GM23338 (cell line): ENCODE results near the gene FBXL4. TPM values are rescaled to one million over a fixed set of nuclear protein-coding genes. Genes with fewer than 3 reads are reported as not detected.
A peak's percentile ranks its signal among the peaks of the same experiment; 100 is the strongest.

ENCODE experiments used
- ATAC-seq: fragments of 200-7000 bp; cut with Tn5 transposase; 3 replicates; pipeline ENCODE4 v1.9.1; 2020
- DNase-seq: peaks from one replicate; pipeline ENCODE4 v3.0.0-alpha.2; 2015; ENCODE audit warnings: low spot score
- H2AFZ ChIP-seq: fragments of 200-600 bp; sonication (generic); 2 replicates; pipeline ENCODE4 v1.8.0; 2016; ENCODE audit warnings: antibody characterized with exemption, mild to moderate bottlenecking, moderate library complexity
- H3F3A ChIP-seq: fragments of 200-600 bp; sonication (generic); replicated peaks from 2 replicates; pipeline ENCODE4 v1.8.0; 2017; ENCODE audit warnings: antibody characterized with exemption, mixed run types, low read depth
- H3K27ac ChIP-seq: fragments of 200-600 bp; sonication (generic); 2 replicates; pipeline ENCODE4 v1.6.1; 2016; ENCODE audit warnings: low read depth
- H3K27me3 ChIP-seq: fragments of 200-600 bp; sonication (generic); 2 replicates; pipeline ENCODE4 v1.8.0; 2016; ENCODE audit warnings: mild to moderate bottlenecking, mixed run types, moderate library complexity; ENCODE audit not compliant: insufficient read depth
- H3K36me3 ChIP-seq: fragments of 200-600 bp; sonication (generic); 2 replicates; pipeline ENCODE4 v1.8.0; 2016; ENCODE audit warnings: mild to moderate bottlenecking; ENCODE audit not compliant: insufficient read depth
- H3K4me1 ChIP-seq: fragments of 200-600 bp; sonication (generic); 2 replicates; pipeline ENCODE4 v1.8.0; 2016; ENCODE audit warnings: mild to moderate bottlenecking, moderate library complexity; ENCODE audit not compliant: insufficient read depth
- H3K4me2 ChIP-seq: fragments of 200-600 bp; sonication (generic); 2 replicates; pipeline ENCODE4 v1.7.1; 2017; ENCODE audit warnings: mixed run types
- H3K4me3 ChIP-seq: fragments of 200-600 bp; sonication (generic); 2 replicates; pipeline ENCODE4 v1.6.1; 2016; ENCODE audit warnings: mixed run types
- H3K79me2 ChIP-seq: fragments of 200-600 bp; sonication (generic); replicated peaks from 2 replicates; pipeline ENCODE4 v1.8.0; 2017; ENCODE audit warnings: mild to moderate bottlenecking; ENCODE audit not compliant: insufficient read depth
- H3K9me2 ChIP-seq: fragments of 200-600 bp; sonication (generic); 2 replicates; pipeline ENCODE4 v1.8.0; 2017; ENCODE audit not compliant: insufficient read depth
- H4K20me1 ChIP-seq: fragments of 200-600 bp; sonication (generic); replicated peaks from 2 replicates; pipeline ENCODE4 v1.8.0; 2017; ENCODE audit warnings: mild to moderate bottlenecking; ENCODE audit not compliant: insufficient read depth
- H3K27ac Mint-ChIP-seq: 2 replicates; pipeline ENCODE4 v1.8.0; 2020; ENCODE audit warnings: inconsistent platforms, mild to moderate bottlenecking, moderate library complexity, mixed read lengths
- H3K27me3 Mint-ChIP-seq: 3 replicates; pipeline ENCODE4 v1.8.0; 2022; ENCODE audit warnings: low read depth, mild to moderate bottlenecking, moderate library complexity, mixed read lengths, inconsistent platforms; ENCODE audit not compliant: insufficient read depth, poor library complexity
- H3K36me3 Mint-ChIP-seq: 3 replicates; pipeline ENCODE4 v1.8.0; 2021; ENCODE audit warnings: low read depth, mild to moderate bottlenecking, inconsistent platforms, moderate library complexity, mixed read lengths
- H3K4me1 Mint-ChIP-seq: 3 replicates; pipeline ENCODE4 v1.8.0; 2020; ENCODE audit warnings: mild to moderate bottlenecking, inconsistent platforms, mixed read lengths
- H3K4me3 Mint-ChIP-seq: 3 replicates; pipeline ENCODE4 v1.8.0; 2021; ENCODE audit warnings: moderate library complexity, mild to moderate bottlenecking, inconsistent platforms, mixed read lengths
- H3K9me3 Mint-ChIP-seq: 3 replicates; pipeline ENCODE4 v1.8.0; 2020; ENCODE audit warnings: moderate library complexity, mild to moderate bottlenecking, inconsistent platforms, mixed read lengths
- CREB1 ChIP-seq: fragments of 250-450 bp; sonication (Bioruptor Pico); IDR thresholded peaks from 2 replicates; pipeline ENCODE4 v1.5.0; 2020; ENCODE audit warnings: low read depth, mild to moderate bottlenecking, moderate library complexity
- ETS1 ChIP-seq: IDR thresholded peaks from 2 replicates; pipeline ENCODE4 v1.6.1; 2016; ENCODE audit warnings: antibody characterized with exemption
- EZH2 ChIP-seq: fragments of 200-600 bp; sonication (generic); IDR thresholded peaks from one replicate; pipeline ENCODE4 v1.8.0; 2017; ENCODE audit warnings: antibody characterized with exemption, mild to moderate bottlenecking, low read depth; ENCODE audit not compliant: unreplicated experiment
- EZH2phosphoT487 ChIP-seq: fragments of 200-600 bp; sonication (generic); IDR thresholded peaks from one replicate; pipeline ENCODE4 v1.8.1; 2018; ENCODE audit warnings: antibody characterized with exemption; ENCODE audit not compliant: unreplicated experiment
- JUNB ChIP-seq: IDR thresholded peaks from one replicate; pipeline ENCODE4 v1.6.1; 2016; ENCODE audit warnings: antibody characterized with exemption; ENCODE audit not compliant: unreplicated experiment
- NANOG ChIP-seq: IDR thresholded peaks from 2 replicates; pipeline ENCODE4 v1.6.1; 2016; ENCODE audit warnings: antibody characterized with exemption, borderline replicate concordance
- POLR2AphosphoS5 ChIP-seq: IDR thresholded peaks from 2 replicates; pipeline ENCODE4 v1.6.1; 2016; ENCODE audit warnings: antibody characterized with exemption, low read depth
- STAT1 ChIP-seq: IDR thresholded peaks from one replicate; pipeline ENCODE4 v1.6.1; 2016; ENCODE audit warnings: antibody characterized with exemption; ENCODE audit not compliant: unreplicated experiment
- ZNF114 ChIP-seq: fragments of 250-450 bp; sonication (Bioruptor Pico); IDR thresholded peaks from 2 replicates; pipeline ENCODE4 v1.5.0; 2020; ENCODE audit warnings: mild to moderate bottlenecking, moderate library complexity
- ZNF331 ChIP-seq: fragments of 250-450 bp; sonication (Bioruptor Pico); IDR thresholded peaks from 2 replicates; pipeline ENCODE4 v1.5.0; 2020; ENCODE audit warnings: low read depth, mild to moderate bottlenecking, moderate library complexity
- polyA plus RNA-seq: library from polyadenylated mRNA; unstranded; fragments of >200 nt; fragmentation: Nextera tagmentation; extraction: Ambion mirVana; gene quantifications from 2 replicates; pipeline ENCODE4 v1.2.1, GENCODE V29; 2016
- total RNA-seq: library from RNA; depleted of rRNA; stranded (reverse); fragments of >200 nt; shearing (Covaris generic); gene quantifications from 2 replicates; pipeline ENCODE4 v1.2.3, GENCODE V29; 2014
- TF ChIP-seq, protein P1 (sequence below): IDR thresholded peaks from one replicate; pipeline ENCODE4 v1.6.1; 2018; ENCODE audit warnings: antibody characterized with exemption; ENCODE audit not compliant: unreplicated experiment
- TF ChIP-seq, protein P2 (sequence below), 2 experiments: fragments of 200-600 bp in 1 of 2; sonication (generic) in 1 of 2; conservative IDR thresholded peaks; 2 replicates each; pipeline versions ENCODE4 v1.5.1 to v1.6.1; 2016 to 2017; ENCODE audit warnings: antibody characterized with exemption in 2 of 2, low read depth in 2 of 2, mild to moderate bottlenecking in 2 of 2, moderate library complexity in 1 of 2

FBXL4 gene
- total and polyA plus RNA-seq, 2 experiments from 2014 or later = 8.5 to 23.4 TPM

DNA sequence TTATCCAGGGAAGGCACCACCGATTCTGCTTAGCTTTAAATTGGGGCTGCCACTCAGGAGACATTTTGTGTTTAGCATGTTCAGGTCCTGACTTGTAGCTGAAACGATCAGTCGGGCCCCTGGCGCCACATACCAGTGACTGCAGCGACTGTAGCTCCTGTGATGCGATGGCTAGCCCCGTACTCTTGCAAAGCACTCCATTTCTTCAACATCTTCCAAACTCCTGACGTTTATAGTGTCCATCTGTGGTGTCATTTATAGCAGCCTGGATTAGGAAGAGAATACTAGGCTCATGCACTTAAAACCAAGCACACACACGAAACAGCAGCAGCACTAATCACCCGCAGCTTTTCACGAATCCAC is 100.3 kb downstream of the FBXL4 start:
- Mint-ChIP-seq H3K4me3 (peak overlapping the region; percentile 70), H3K27ac (no peak overlapping the region), H3K27me3 (peaks cover 64% of the 10 kb centered on the region), H3K9me3 (no peaks in the 10 kb centered on the region), H3K4me1 (peaks cover 26% of the 10 kb centered on the region), H3K36me3 (no peaks in the 10 kb centered on the region)
- TF ChIP-seq, protein P1, sequence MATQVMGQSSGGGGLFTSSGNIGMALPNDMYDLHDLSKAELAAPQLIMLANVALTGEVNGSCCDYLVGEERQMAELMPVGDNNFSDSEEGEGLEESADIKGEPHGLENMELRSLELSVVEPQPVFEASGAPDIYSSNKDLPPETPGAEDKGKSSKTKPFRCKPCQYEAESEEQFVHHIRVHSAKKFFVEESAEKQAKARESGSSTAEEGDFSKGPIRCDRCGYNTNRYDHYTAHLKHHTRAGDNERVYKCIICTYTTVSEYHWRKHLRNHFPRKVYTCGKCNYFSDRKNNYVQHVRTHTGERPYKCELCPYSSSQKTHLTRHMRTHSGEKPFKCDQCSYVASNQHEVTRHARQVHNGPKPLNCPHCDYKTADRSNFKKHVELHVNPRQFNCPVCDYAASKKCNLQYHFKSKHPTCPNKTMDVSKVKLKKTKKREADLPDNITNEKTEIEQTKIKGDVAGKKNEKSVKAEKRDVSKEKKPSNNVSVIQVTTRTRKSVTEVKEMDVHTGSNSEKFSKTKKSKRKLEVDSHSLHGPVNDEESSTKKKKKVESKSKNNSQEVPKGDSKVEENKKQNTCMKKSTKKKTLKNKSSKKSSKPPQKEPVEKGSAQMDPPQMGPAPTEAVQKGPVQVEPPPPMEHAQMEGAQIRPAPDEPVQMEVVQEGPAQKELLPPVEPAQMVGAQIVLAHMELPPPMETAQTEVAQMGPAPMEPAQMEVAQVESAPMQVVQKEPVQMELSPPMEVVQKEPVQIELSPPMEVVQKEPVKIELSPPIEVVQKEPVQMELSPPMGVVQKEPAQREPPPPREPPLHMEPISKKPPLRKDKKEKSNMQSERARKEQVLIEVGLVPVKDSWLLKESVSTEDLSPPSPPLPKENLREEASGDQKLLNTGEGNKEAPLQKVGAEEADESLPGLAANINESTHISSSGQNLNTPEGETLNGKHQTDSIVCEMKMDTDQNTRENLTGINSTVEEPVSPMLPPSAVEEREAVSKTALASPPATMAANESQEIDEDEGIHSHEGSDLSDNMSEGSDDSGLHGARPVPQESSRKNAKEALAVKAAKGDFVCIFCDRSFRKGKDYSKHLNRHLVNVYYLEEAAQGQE = no peak
- TF ChIP-seq EZH2 (peak; percentile 67), ZNF331 (no peak)
- DNase-seq (peak; percentile 67), ATAC-seq (no peak)
- Histone ChIP-seq H3K4me1 (peaks cover 32% of the 10 kb centered on the region), H3K79me2 (no peaks in the 10 kb centered on the region), H2AFZ (peak overlapping the region; percentile 97), H3K4me3 (peak overlapping the region; percentile 85), H3K4me2 (peak overlapping the region; percentile 98), H4K20me1 (no peaks in the 10 kb centered on the region), H3K27me3 (peaks cover 75% of the 10 kb centered on the region), H3K27ac (no peak overlapping the region), H3K9me2 (no peaks in the 10 kb centered on the region), H3F3A (0 out of 2 replicates have a peak, but pooled peaks cover 4% of the 10 kb centered on the region), H3K36me3 (no peaks in the 10 kb centered on the region)

- Histone ChIP-seq H3K79me2 (no peaks in the 10 kb centered on the region), H3K27me3 (peaks cover 89% of the 10 kb centered on the region), H2AFZ (no peak overlapping the region), H3F3A (0 out of 2 replicates have a peak, but pooled peaks cover 4% of the 10 kb centered on the region), H3K4me1 (peaks cover 45% of the 10 kb centered on the region), H3K9me2 (no peaks in the 10 kb centered on the region), H3K36me3 (no peaks in the 10 kb centered on the region), H3K4me2 (no peak overlapping the region), H3K4me3 (no peak overlapping the region), H4K20me1 (no peaks in the 10 kb centered on the region), H3K27ac (no peak overlapping the region)
- TF ChIP-seq ZNF114 (CRISPR knock-in tag) (no peak), POLR2AphosphoS5 (no peak), EZH2 (no peak), EZH2phosphoT487 (no peak), STAT1 (no peak), JUNB (no peak), ZNF331 (no peak), CREB1 (no peak), NANOG (no peak), ETS1 (no peak)
- TF ChIP-seq, protein P1 = no peak
- TF ChIP-seq, protein P2, sequence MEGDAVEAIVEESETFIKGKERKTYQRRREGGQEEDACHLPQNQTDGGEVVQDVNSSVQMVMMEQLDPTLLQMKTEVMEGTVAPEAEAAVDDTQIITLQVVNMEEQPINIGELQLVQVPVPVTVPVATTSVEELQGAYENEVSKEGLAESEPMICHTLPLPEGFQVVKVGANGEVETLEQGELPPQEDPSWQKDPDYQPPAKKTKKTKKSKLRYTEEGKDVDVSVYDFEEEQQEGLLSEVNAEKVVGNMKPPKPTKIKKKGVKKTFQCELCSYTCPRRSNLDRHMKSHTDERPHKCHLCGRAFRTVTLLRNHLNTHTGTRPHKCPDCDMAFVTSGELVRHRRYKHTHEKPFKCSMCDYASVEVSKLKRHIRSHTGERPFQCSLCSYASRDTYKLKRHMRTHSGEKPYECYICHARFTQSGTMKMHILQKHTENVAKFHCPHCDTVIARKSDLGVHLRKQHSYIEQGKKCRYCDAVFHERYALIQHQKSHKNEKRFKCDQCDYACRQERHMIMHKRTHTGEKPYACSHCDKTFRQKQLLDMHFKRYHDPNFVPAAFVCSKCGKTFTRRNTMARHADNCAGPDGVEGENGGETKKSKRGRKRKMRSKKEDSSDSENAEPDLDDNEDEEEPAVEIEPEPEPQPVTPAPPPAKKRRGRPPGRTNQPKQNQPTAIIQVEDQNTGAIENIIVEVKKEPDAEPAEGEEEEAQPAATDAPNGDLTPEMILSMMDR (conservative IDR thresholded peaks at IDR 0.05; ENCODE audit: low read depth in 2 of 2) = no peak
- Mint-ChIP-seq H3K9me3 (no peaks in the 10 kb centered on the region; the same call in 2 of the 3 replicates), H3K36me3 (no peaks in the 10 kb centered on the region), H3K4me3 (peak overlapping the region; percentile 73; the same call in 2 of the 3 replicates), H3K27me3 (peaks cover 78% of the 10 kb centered on the region), H3K4me1 (peaks cover 35% of the 10 kb centered on the region), H3K27ac (no peak overlapping the region)
- no peak for ATAC-seq
- DNase-seq = no peak
These were observed 101.7 kb downstream of the FBXL4 start for GRCh38 chr6:98846021-98846380.
